NCI-H1417 (cell line): Measurements from ENCODE around the gene STX2.
A peak's percentile ranks its signal among the peaks of the same experiment; 100 is the strongest.
"Not testable (repeated sequence)": the region's sequence is repeated elsewhere in the genome, so short reads cannot be mapped to it uniquely, and the experiment has no call there.

ENCODE experiments used
- DNase-seq, 3 experiments: peaks; one replicate each; lab custom pipeline; 2025; lab: John Stamatoyannopoulos, UW

Gene STX2

GRCh38 chr12:130838951-130839769, at the start of gene STX2:
TSS of gene STX2 (minus strand) at chr12:130839250. CDS start at chr12:130839099, 151 bp downstream.
- peak; percentile 91 to 95 (median 93) for DNase-seq

GRCh38 chr12:130887190-130887589, 48.1 kb upstream of the STX2 start:
- DNase-seq, result not testable (repeated sequence)

- no peak for DNase-seq
Observed at GRCh38 chr12:130881548-130881947, 42.5 kb upstream of the STX2 start.

GRCh38 chr12:130881046-130881445, 42.0 kb upstream of the STX2 start:
- no peak for DNase-seq

- peak in 1 of 3 experiments; percentile 14 for DNase-seq
Observed at GRCh38 chr12:130880411-130880885, 41.4 kb upstream of the STX2 start.

GRCh38 chr12:130879781-130880389, 40.8 kb upstream of the STX2 start:
- no peak for DNase-seq

- DNase-seq, result no peak
Observed at GRCh38 chr12:130879212-130879686, 40.2 kb upstream of the STX2 start.

- DNase-seq, result peak in 1 of 3 experiments; percentile 41
Observed at GRCh38 chr12:130878193-130879185, 39.4 kb upstream of the STX2 start.

GRCh38 chr12:130877333-130877732, 38.3 kb upstream of the STX2 start:
- no peak for DNase-seq

GRCh38 chr12:130876758-130877157, 37.7 kb upstream of the STX2 start:
- no peak for DNase-seq

GRCh38 chr12:130876297-130876696, 37.2 kb upstream of the STX2 start:
- no peak for DNase-seq

GRCh38 chr12:130875708-130876107, 36.7 kb upstream of the STX2 start:
- peak in 1 of 3 experiments; percentile 21 for DNase-seq

- no peak for DNase-seq
Observed at GRCh38 chr12:130875193-130875592, 36.1 kb upstream of the STX2 start.

GRCh38 chr12:130874696-130875095, 35.6 kb upstream of the STX2 start:
- DNase-seq, result no peak

- DNase-seq, result no peak
Observed at GRCh38 chr12:130873825-130874224, 34.8 kb upstream of the STX2 start.

GRCh38 chr12:130873106-130873795, 34.2 kb upstream of the STX2 start:
- no peak for DNase-seq

- DNase-seq, result peak; percentile 42 to 89 (median 70)
Observed at GRCh38 chr12:130872179-130873096, 33.4 kb upstream of the STX2 start.

GRCh38 chr12:130871286-130872178, 32.5 kb upstream of the STX2 start, which contains the start of gene RAN:
TSS of gene RAN (plus strand) at chr12:130872066. CDS start at chr12:130872594, 528 bp downstream.
- DNase-seq, result peak; percentile 95 to 98 (median 97)
